Astrocyte of the cerebellum (primary cell): Measurements from ENCODE around the gene IRF3.
A peak's percentile ranks its signal among the peaks of the same experiment; 100 is the strongest.

Experiments
- DNase-seq: peaks from one replicate; pipeline ENCODE4 v3.0.0-alpha.2; 2011; ENCODE audit warnings: low read depth
- H3K4me3 ChIP-seq: 2 replicates; pipeline ENCODE4 v1.5.1; 2011; ENCODE audit warnings: mild to moderate bottlenecking, low read depth, low read length, moderate library complexity
- CTCF ChIP-seq: IDR thresholded peaks from 2 replicates; pipeline ENCODE4 v1.5.1; 2012; ENCODE audit warnings: low read length, low read depth, moderate library complexity, mild to moderate bottlenecking; ENCODE audit errors: missing control alignments
- in situ Hi-C: cut with HindIII; loops from 2 replicates; pipeline ENCODE4 v1.10.0; 2017; ENCODE audit warnings: low sequenced_read_pairs

Gene IRF3

GRCh38 chr19:49701271-49701786, 35.7 kb upstream of the IRF3 start:
- in situ Hi-C loops = no loop called here
- no peak for TF ChIP-seq CTCF
- DNase-seq = no peak
- no peak overlapping the region for H3K4me3 ChIP-seq

DNA sequence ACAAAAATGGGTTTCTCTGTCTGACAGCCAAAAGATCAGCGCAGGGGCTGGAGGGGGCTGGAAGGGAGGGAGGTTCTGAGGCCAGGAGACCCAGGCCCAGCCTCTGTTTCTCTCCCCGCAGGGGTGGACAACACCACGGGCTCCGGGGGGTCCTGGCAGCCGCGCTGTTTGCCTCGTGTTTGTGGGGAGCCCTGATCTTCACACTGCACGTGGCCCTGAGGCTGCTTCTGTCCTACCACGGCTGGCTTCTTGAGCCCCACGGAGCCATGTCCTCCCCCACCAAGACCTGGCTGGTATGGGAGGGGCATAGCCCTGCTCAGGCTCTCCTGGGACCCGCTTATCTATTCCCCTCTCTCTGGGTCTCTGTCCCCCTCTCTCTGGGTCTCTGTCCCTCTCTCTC, 34.9 kb upstream of the IRF3 start:
- no peak for DNase-seq
- no peak for TF ChIP-seq CTCF
- H3K4me3 ChIP-seq = no peak overlapping the region
- in situ Hi-C loops = no loop called here

GRCh38 chr19:49699364-49699763, 33.7 kb upstream of the IRF3 start:
- TF ChIP-seq CTCF = no peak
- DNase-seq = no peak
- in situ Hi-C loops = no loop called here

DNA sequence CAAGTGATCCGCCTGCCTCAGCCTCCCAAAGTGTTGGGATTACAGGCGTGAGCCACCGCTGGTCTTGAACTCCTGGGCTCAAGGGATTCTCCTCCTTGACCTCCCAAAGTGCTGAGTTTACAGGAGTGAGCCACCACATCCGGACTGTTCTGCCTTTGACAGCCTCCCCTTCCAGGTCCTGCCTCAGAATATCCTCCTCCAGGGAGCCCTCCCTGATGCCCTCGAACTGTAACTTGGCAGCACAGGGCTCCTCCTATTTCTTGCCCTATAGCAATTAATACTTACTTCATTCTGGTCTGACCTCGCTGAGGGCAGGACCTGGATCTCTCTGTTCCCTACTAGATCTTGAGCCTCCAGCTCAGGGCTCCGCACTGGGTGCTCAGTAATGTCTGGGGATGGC, 31.2 kb upstream of the IRF3 start:
- no peak for TF ChIP-seq CTCF
- in situ Hi-C loops = no loop called here
- no peak for DNase-seq
- H3K4me3 ChIP-seq = no peak overlapping the region

More at GRCh38 chr19:49699364-49699763, 33.7 kb upstream of the IRF3 start:
- no peak overlapping the region for H3K4me3 ChIP-seq

GRCh38 chr19:49696115-49696514, 30.5 kb upstream of the IRF3 start:
- H3K4me3 ChIP-seq = no peak overlapping the region
- DNase-seq = no peak
- TF ChIP-seq CTCF = no peak
- in situ Hi-C loops = no loop called here

DNA sequence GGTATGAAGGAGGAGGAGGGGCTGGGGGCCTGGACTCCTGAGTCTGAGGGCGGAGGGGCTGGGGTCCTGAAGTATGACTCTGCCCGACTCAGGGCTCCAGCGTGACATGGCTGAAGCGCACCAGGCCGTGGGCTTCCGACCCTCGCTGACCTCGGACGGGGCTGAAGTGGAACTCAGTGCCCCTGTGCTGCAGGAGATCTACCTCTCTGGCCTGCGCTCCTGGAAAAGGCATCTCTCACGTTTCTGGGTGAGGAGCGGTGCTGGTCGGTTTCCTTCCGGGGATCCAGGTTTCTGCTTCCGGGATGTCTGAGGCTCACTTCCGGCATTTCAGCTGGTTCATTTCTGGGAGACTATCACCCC, 26.5 kb upstream of the IRF3 start:
- H3K4me3 ChIP-seq = peak overlapping the region; percentile 45
- DNase-seq = no peak
- in situ Hi-C loops = no loop called here
- TF ChIP-seq CTCF = no peak
